ENCODE results near the gene TMEM239. TPM values are rescaled to one million over a fixed set of nuclear protein-coding genes. Genes with fewer than 3 reads are reported as not detected.

TMEM239 gene
- total and polyA plus RNA-seq, 2 of the 8 experiments (the other 6 are each of a cell fraction or from before 2014, with no cell fraction given): not detected

GRCh38 chr20:2773812-2774211 is 42.4 kb upstream of the TMEM239 start:
- no peak overlapping the region for H2AFZ ChIP-seq (ENCODE audit: low read length)
- CTCF ChIA-PET (ENCODE audit: partially characterized antibody): interaction anchor here (1.5 to 5.1 kb wide), 4 partner anchors 11 to 48 kb away, joined by 3 to 19 read pairs (median 5); no protein-coding TSS in a partner anchor
- H3K4me3 ChIP-seq (ENCODE audit: extremely low read depth in 1 of 4, insufficient read depth in 2 of 4, low read depth in 3 of 4, low read length in 4 of 4): no peak overlapping the region
- no peak overlapping the region for H2BK120ac ChIP-seq (replicated peaks; ENCODE audit: low read depth, low read length)
- H3K9ac ChIP-seq (replicated peaks in 1 of 4; ENCODE audit: extremely low read depth in 1 of 4, low read depth in 3 of 4, low read length in 3 of 4): no peak overlapping the region
- no peak overlapping the region for H4K5ac ChIP-seq (ENCODE audit: insufficient read length, low read depth, low read length)
- H2BK20ac ChIP-seq (ENCODE audit: low read length): no peak overlapping the region
- H2AK5ac ChIP-seq (ENCODE audit: low read depth, low read length): no peak overlapping the region
- H3K79me2 ChIP-seq (ENCODE audit: control insufficient read depth in 1 of 2, insufficient read depth in 2 of 2, low read length in 2 of 2): no peaks in the 10 kb centered on the region
- no peak for DNase-seq (ENCODE audit: low read depth in 1 of 2, low spot score in 2 of 2)
- H3K27me3 ChIP-seq (replicated peaks in 1 of 4; ENCODE audit: control insufficient read depth in 3 of 4, extremely low read depth in 1 of 4, insufficient read depth in 3 of 4, low read length in 3 of 4): no peaks in the 10 kb centered on the region
- H3K79me1 ChIP-seq (ENCODE audit: low read depth, low read length): no peaks in the 10 kb centered on the region
- H3K36me3 ChIP-seq (ENCODE audit: control insufficient read depth in 2 of 4, insufficient read depth in 4 of 4, low read length in 3 of 4): no peaks in the 10 kb centered on the region
- no peak overlapping the region for H3K18ac ChIP-seq (ENCODE audit: extremely low read depth, low read length)
- no peak for FAIRE-seq
- H3K4ac ChIP-seq (replicated peaks; ENCODE audit: insufficient read length, low read depth, low read length): no peak overlapping the region
- no peaks in the 10 kb centered on the region for H4K20me1 ChIP-seq (replicated peaks in 1 of 2; ENCODE audit: control insufficient read depth in 1 of 2, insufficient read depth in 2 of 2, low read length in 2 of 2)
- H3K4me2 ChIP-seq (ENCODE audit: insufficient read depth in 1 of 2, low read depth in 2 of 2, low read length in 2 of 2): no peak overlapping the region
- no peak overlapping the region for H3K14ac ChIP-seq (ENCODE audit: insufficient read length)
- H3K23ac ChIP-seq (ENCODE audit: insufficient read length): no peak overlapping the region
- no peak overlapping the region for H3K27ac ChIP-seq (ENCODE audit: low read depth, low read length)
- H3K9me3 ChIP-seq (ENCODE audit: insufficient read depth in 2 of 2, low read depth in 1 of 2, low read length in 1 of 2): no peaks in the 10 kb centered on the region; a peak in 1 of 4 replicates
- 89% methylated on average over 9 of the region's 9 CpGs; no CpG with 5 or more reads in 1 of the 2 experiments for WGBS, 2 experiments (ENCODE audit: extremely low coverage in 1 of 2, insufficient coverage in 1 of 2, insufficient read length in 1 of 2, insufficient replicate concordance in 2 of 2, low coverage in 1 of 2, low lambda C conversion rate in 2 of 2, missing lambda C conversion rate in 1 of 2)
- H4K91ac ChIP-seq (replicated peaks; ENCODE audit: insufficient read length, low read length): no peak overlapping the region
- POLR2A ChIA-PET (ENCODE audit: partially characterized antibody): interaction anchor here (0.7 to 0.8 kb wide), 2 partner anchors 25 to 121 kb away, joined by 3 to 4 read pairs; partner anchors contain the start of gene NOP56
- H4K8ac ChIP-seq (ENCODE audit: extremely low read depth, insufficient read depth, low read length): no peak overlapping the region
- no peak overlapping the region for H2BK12ac ChIP-seq (ENCODE audit: low read depth, low read length)
- H3K23me2 ChIP-seq (ENCODE audit: low read depth, low read length): no peaks in the 10 kb centered on the region
- H2BK15ac ChIP-seq (ENCODE audit: low read length): no peak overlapping the region
- H3K4me1 ChIP-seq (replicated peaks in 1 of 4; ENCODE audit: control insufficient read depth in 3 of 4, insufficient read depth in 4 of 4, low read length in 3 of 4): peaks cover 0 to 3% (median 0%) of the 10 kb centered on the region in 4 experiments; a peak in 1 of 7 replicates
- no peak overlapping the region for H2BK5ac ChIP-seq (ENCODE audit: low read depth, low read length)
- H3K56ac ChIP-seq (replicated peaks; ENCODE audit: insufficient read length, low read depth, low read length): no peak overlapping the region
- no peak for TF ChIP-seq SIRT6 (IDR thresholded peaks at IDR 0.05; ENCODE audit: low read length)
- TF ChIP-seq SIN3A (conservative IDR thresholded peaks at IDR 0.05 in 1 of 2, IDR thresholded peaks at IDR 0.05 in 1 of 2; ENCODE audit: low read depth in 1 of 2, low read length in 2 of 2): no peak
- TF ChIP-seq POU5F1 (IDR thresholded peaks at IDR 0.05; ENCODE audit: low read depth, low read length): no peak
- TF ChIP-seq EP300 (IDR thresholded peaks at IDR 0.05; ENCODE audit: borderline replicate concordance in 1 of 2, low read depth in 2 of 2, low read length in 2 of 2): no peak
- no peak for TF ChIP-seq POLR2AphosphoS5 (IDR thresholded peaks at IDR 0.05; ENCODE audit: low read depth, low read length)
- TF ChIP-seq CHD1 (IDR thresholded peaks at IDR 0.05; ENCODE audit: low read depth, low read length): no peak
- no peak for TF ChIP-seq SP4 (IDR thresholded peaks at IDR 0.05; ENCODE audit: low read length)
- TF ChIP-seq ATF2 (IDR thresholded peaks at IDR 0.05; ENCODE audit: low read length): no peak
- TF ChIP-seq NANOG (IDR thresholded peaks at IDR 0.05; ENCODE audit: insufficient read depth, low read depth, low read length, poor library complexity, severe bottlenecking): no peak
- no peak for TF ChIP-seq KDM4A (IDR thresholded peaks at IDR 0.05; ENCODE audit: low read depth, low read length, severe bottlenecking)
- TF ChIP-seq CEBPB (IDR thresholded peaks at IDR 0.05; ENCODE audit: low read depth, low read length): no peak
- TF ChIP-seq TCF12 (IDR thresholded peaks at IDR 0.05; ENCODE audit: low read depth, low read length): no peak
- TF ChIP-seq MAFK (IDR thresholded peaks at IDR 0.05; ENCODE audit: low read depth, low read length): no peak

Data from H1 (cell line).